ENCODE data around the gene TP53BP1. TPM values are rescaled to one million over a fixed set of nuclear protein-coding genes. Genes with fewer than 3 reads are reported as not detected.
A peak's percentile ranks its signal among the peaks of the same experiment; 100 is the strongest.

The TP53BP1 gene
- total and polyA plus RNA-seq, 11 donors: 7.4 to 34.4 (median 27.4) TPM

DNA sequence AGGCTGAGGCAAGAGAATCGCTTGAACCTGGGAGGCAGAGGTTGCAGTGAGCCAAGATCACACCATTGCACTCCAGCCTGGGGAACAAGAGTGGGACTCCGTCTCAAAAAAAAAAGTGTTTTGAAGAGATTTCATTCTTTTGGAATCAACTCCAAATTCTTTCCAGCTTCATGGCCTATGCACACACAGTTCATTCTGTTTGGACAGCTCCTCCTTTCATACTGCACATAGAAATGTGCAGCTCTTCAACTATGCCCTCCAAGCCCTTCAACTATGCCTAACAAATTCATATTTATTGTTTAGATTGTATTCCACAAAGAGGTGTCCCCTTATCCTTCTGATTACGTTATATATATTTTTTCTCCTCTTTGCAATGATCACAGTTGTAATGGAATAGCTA, 4.2 kb downstream of the TP53BP1 start:
- no peak overlapping the region for H3K27ac ChIP-seq
- no peaks in the 10 kb centered on the region for H3K27me3 ChIP-seq
- intact Hi-C loops (cut with DNase I): loop anchor here in 1 of 10 donors (5.0 kb wide), 1 partner anchor 34 kb away; no protein-coding TSS in a partner anchor
- peaks cover 0 to 71% (median 45%) of the 10 kb centered on the region in 9 donors for H3K36me3 ChIP-seq
- DNase-seq: no peak
- WGBS, 4 donors: 82 to 94% (median 90%) methylated on average over 3 of the region's 3 CpGs
- no peaks in the 10 kb centered on the region for H3K9me3 ChIP-seq
- no peak overlapping the region for H3K4me3 ChIP-seq
- H3K4me1 ChIP-seq: peaks cover 0 to 32% (median 22%) of the 10 kb centered on the region in 12 donors
- no peak for TF ChIP-seq POLR2A (IDR thresholded peaks at IDR 0.05)
- TF ChIP-seq, protein P1, sequence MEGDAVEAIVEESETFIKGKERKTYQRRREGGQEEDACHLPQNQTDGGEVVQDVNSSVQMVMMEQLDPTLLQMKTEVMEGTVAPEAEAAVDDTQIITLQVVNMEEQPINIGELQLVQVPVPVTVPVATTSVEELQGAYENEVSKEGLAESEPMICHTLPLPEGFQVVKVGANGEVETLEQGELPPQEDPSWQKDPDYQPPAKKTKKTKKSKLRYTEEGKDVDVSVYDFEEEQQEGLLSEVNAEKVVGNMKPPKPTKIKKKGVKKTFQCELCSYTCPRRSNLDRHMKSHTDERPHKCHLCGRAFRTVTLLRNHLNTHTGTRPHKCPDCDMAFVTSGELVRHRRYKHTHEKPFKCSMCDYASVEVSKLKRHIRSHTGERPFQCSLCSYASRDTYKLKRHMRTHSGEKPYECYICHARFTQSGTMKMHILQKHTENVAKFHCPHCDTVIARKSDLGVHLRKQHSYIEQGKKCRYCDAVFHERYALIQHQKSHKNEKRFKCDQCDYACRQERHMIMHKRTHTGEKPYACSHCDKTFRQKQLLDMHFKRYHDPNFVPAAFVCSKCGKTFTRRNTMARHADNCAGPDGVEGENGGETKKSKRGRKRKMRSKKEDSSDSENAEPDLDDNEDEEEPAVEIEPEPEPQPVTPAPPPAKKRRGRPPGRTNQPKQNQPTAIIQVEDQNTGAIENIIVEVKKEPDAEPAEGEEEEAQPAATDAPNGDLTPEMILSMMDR (IDR thresholded peaks at IDR 0.05): no peak
- ATAC-seq: no peak

DNA sequence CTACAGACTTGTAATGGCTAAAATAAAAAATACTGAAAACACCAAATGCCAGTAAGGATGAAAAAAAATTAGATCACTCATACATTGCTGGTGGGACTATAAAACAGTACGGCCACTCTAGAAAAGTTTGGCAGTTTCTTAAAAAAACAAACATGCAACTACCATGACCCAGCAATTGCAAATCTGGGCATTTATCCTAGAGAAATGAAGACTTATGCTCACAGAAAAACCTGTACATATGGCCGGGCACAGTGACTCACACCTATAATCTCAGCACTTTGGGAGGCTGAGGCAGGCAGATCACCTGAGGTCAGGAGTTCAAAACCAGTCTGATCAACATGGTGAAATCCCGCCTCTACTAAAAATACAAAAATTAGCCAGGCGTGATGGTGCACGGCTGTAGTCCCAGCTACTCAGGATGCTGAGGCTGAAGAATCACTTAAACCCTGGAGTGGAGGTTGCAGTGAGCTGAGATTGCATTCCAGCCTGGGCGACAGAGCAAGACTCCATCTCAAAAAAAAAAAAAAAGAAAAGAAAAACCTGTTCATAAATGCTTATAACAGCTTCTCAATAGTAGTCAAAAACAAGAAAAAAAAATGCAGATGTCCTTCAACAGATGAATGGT, 5.6 kb downstream of the TP53BP1 start:
- Histone ChIP-seq H3K27me3 (no peaks in the 10 kb centered on the region), H3K36me3 (peaks cover 0 to 74% (median 46%) of the 10 kb centered on the region in 9 donors), H3K27ac (no peak overlapping the region), H3K4me1 (peaks cover 0 to 31% (median 15%) of the 10 kb centered on the region in 12 donors), H3K9me3 (no peaks in the 10 kb centered on the region), H3K4me3 (no peak overlapping the region)
- ATAC-seq (no peak), DNase-seq (no peak)
- intact Hi-C loops (cut with DNase I): loop anchor here in 1 of 10 donors (5.0 kb wide), 1 partner anchor 35 kb away; no protein-coding TSS in a partner anchor
- 92 to 98% (median 95%) methylated on average over 6 of the region's 6 CpGs for WGBS, 4 donors
- no peak for TF ChIP-seq POLR2A (IDR thresholded peaks at IDR 0.05)
- TF ChIP-seq, protein P1 (IDR thresholded peaks at IDR 0.05): no peak

DNA sequence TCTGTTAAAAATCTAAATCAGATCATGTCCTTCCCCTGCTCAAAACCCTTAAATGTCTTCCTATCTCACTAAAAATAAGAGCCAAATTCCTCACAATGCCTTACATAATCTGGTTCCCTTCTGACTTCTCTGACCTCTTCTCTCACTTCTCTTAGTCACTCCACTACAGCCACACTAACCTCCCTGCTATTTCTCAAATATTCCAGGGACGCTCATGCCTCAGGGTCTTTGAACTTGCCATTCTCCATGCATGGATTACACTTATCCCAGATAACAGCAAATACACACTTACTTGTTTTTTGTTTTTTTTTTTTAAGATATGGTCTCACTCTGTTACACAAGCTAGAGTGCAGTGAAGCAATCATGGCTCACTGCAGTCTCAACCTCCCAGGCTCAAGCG, 8.5 kb downstream of the TP53BP1 start:
- no peak for ATAC-seq
- Histone ChIP-seq H3K27ac (peak overlapping the region in 1 of 12 donors; percentile 6), H3K4me1 (peaks cover 0 to 19% (median 6%) of the 10 kb centered on the region in 12 donors), H3K27me3 (no peaks in the 10 kb centered on the region), H3K9me3 (no peaks in the 10 kb centered on the region), H3K36me3 (peaks cover 0 to 76% (median 49%) of the 10 kb centered on the region in 9 donors), H3K4me3 (no peak overlapping the region)
- TF ChIP-seq POLR2A (IDR thresholded peaks at IDR 0.05): no peak
- TF ChIP-seq, protein P1 (IDR thresholded peaks at IDR 0.05): no peak
- 94 to 98% (median 96%) methylated on average over 2 of the region's 2 CpGs for WGBS, 4 donors
- DNase-seq: no peak
- intact Hi-C loops (cut with DNase I): loop anchor here in 1 of 10 donors (5.0 kb wide), 1 partner anchor 33 kb away; the partner anchor contains the start of gene MAP1A

DNA sequence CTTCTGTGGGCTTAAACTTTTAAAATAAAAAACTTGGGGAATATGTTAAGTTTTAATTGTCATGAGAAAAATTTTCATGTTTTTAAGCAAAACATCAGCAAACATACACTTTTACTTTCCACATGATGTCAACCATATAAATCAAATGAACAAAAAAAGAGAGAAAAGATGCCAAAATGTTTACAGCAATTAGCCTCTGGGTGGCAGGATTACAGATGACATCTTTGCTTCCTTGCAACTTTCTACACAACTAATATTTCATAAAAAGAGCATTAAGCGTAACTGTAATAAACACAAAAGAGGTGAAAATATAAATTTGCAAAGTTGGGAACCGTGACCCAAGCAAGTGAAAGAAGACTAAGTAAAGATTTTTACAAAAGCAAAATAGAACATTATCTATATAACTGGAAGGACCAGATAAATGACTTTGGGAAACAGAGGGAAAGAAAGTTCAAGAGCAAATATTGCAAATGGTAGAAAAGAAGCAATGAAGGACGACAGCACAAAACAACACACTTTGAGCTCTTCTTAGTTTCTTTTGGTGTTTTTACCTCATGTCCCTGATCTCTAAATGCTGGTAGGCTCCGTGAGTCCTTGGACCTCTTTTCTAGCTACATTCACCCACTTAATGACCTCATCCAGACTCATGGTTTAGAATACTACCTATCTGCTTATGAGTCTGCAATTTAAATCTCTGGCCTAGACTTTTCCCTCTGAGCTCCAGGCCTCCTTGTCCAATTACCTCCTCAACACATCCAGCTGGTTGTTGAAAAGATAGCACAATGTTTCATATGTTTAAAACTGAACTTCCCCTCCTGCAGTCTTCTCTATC, 9.4 kb downstream of the TP53BP1 start:
- WGBS, 4 donors: 77 to 87% (median 80%) methylated on average over 4 of the region's 4 CpGs
- Histone ChIP-seq H3K4me1 (peaks cover 0 to 11% (median 0%) of the 10 kb centered on the region in 12 donors), H3K27me3 (no peaks in the 10 kb centered on the region), H3K4me3 (no peak overlapping the region), H3K9me3 (no peaks in the 10 kb centered on the region), H3K36me3 (peaks cover 0 to 77% (median 58%) of the 10 kb centered on the region in 9 donors), H3K27ac (peak overlapping the region in 2 of 12 donors; percentile 6 to 11)
- DNase-seq (no peak), ATAC-seq (no peak)
- intact Hi-C loops (cut with DNase I): loop anchor here in 1 of 10 donors (5.0 kb wide), 1 partner anchor 34 kb away; the partner anchor contains the start of gene MAP1A
- TF ChIP-seq POLR2A (IDR thresholded peaks at IDR 0.05): no peak
- TF ChIP-seq, protein P1 (IDR thresholded peaks at IDR 0.05): peak in 9 of 12 donors; percentile 10 to 53 (median 33)

Measured in heart left ventricle (tissue), 16 donors.